Sigmoid colon (tissue), 4 donors: ENCODE measurements around the gene DCAF12.

Source experiments
- POLR2AphosphoS5 ChIP-seq, 4 donors: sonication (generic); formaldehyde crosslinking; IDR thresholded peaks; one replicate each; pipeline ENCODE4 v1.6.1; 2017; ENCODE audit warnings: antibody characterized with exemption in 4 of 4
- TF ChIP-seq, protein P1 (sequence below), 4 experiments: fragments of 450-650 bp in 3 of 4; fragments of 200-600 bp in 1 of 4; IDR thresholded peaks; one replicate each; pipeline ENCODE4 v1.5.1; 2016 to 2019; ENCODE audit warnings: antibody characterized with exemption in 4 of 4, mild to moderate bottlenecking in 3 of 4, moderate library complexity in 2 of 4

DNA sequence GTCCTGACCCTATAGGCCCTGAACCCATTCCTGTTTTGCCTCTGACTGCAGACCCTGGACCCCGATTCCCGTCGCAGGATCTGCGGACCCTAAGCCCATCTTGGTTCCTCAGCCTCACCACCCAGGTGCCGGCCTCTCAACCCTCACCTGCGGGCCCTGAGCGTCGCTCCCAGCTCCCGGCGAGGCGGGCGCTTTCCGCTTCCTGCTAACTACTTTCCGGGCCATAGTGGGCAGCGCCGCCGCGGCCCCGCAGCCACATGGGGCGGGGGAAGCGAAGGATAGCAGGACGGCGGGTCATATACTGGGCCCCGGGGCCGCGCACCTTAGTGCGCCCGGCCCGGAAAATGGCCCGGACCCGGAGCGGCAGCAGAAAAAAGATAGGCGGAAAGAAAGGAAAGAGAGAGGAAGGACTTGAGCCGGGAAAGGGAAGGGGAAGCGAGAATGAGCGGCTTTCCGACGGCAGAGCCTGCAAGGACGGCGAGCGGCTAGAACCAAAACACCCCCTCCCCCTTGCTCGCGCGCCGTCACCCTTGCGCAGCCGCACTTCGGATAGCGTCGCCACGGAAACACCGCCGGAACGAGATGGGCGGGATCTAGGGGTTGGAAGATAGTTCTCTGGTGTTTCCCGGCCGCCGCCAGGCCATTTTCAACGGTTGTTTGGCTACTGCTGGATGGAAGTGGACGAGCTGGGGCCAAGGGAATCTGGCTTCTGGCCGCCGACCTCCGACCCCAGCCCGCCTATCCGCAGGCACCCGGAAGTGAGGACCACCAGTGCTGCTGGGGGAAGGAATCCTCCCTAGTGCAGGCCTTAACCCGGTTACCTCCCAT, at the start of gene DCAF12:
- TF ChIP-seq, protein P1, sequence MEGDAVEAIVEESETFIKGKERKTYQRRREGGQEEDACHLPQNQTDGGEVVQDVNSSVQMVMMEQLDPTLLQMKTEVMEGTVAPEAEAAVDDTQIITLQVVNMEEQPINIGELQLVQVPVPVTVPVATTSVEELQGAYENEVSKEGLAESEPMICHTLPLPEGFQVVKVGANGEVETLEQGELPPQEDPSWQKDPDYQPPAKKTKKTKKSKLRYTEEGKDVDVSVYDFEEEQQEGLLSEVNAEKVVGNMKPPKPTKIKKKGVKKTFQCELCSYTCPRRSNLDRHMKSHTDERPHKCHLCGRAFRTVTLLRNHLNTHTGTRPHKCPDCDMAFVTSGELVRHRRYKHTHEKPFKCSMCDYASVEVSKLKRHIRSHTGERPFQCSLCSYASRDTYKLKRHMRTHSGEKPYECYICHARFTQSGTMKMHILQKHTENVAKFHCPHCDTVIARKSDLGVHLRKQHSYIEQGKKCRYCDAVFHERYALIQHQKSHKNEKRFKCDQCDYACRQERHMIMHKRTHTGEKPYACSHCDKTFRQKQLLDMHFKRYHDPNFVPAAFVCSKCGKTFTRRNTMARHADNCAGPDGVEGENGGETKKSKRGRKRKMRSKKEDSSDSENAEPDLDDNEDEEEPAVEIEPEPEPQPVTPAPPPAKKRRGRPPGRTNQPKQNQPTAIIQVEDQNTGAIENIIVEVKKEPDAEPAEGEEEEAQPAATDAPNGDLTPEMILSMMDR (IDR thresholded peaks at IDR 0.05) = no peak
- peak; percentile 75 to 91 (median 88) for TF ChIP-seq POLR2AphosphoS5 (IDR thresholded peaks at IDR 0.05)
